ENCODE measurements around the gene DENND1A. TPM values are rescaled to one million over a fixed set of nuclear protein-coding genes. Genes with fewer than 3 reads are reported as not detected.

DENND1A gene
- total and polyA plus RNA-seq, 2 experiments from 2014 or later = 13.1 to 28.7 TPM

DNA sequence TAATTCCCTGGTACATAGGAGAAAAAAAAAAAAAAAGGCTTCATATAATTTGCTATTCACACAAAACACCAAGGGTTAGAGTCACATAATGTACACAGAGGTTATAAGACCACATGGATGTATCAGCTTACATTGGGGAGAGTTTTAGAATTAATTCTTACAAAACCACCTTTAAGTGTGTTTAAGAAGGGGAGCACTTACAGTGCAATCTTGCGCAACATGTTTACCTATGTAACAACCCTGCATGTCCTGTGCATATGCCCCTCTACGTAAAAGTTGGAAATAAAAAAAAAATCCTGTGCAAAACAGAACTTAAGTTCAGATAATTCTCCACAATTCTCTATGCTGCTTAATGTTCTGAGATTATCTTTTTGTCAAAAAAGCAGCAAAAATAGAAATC is 190.0 kb downstream of the DENND1A start:
- H3F3A ChIP-seq (replicated peaks; ENCODE audit: low read depth) = no peaks in the 10 kb centered on the region
- peaks cover 10% of the 10 kb centered on the region; the same call in 2 of the 3 replicates for H3K4me1 Mint-ChIP-seq
- no peak for ATAC-seq
- no peaks in the 10 kb centered on the region for H3K36me3 ChIP-seq (ENCODE audit: insufficient read depth)
- 0 out of 2 replicates have a peak, but pooled peaks cover 4% of the 10 kb centered on the region for H3K4me1 ChIP-seq (ENCODE audit: insufficient read depth)
- H2AFZ ChIP-seq = no peak overlapping the region
- no peak overlapping the region for H3K4me2 ChIP-seq
- no peak overlapping the region for H3K27ac Mint-ChIP-seq
- H3K36me3 Mint-ChIP-seq (ENCODE audit: low read depth) = no peaks in the 10 kb centered on the region
- TF ChIP-seq JUNB (IDR thresholded peaks at IDR 0.05; ENCODE audit: unreplicated experiment) (no peak), STAT1 (IDR thresholded peaks at IDR 0.05; ENCODE audit: unreplicated experiment) (no peak), ZNF331 (CRISPR knock-in tag; IDR thresholded peaks at IDR 0.05; ENCODE audit: low read depth) (no peak), CREB1 (CRISPR knock-in tag; IDR thresholded peaks at IDR 0.05; ENCODE audit: low read depth) (no peak), EZH2phosphoT487 (IDR thresholded peaks at IDR 0.05; ENCODE audit: unreplicated experiment) (no peak), NANOG (IDR thresholded peaks at IDR 0.05; ENCODE audit: borderline replicate concordance) (no peak)
- TF ChIP-seq, protein P1, sequence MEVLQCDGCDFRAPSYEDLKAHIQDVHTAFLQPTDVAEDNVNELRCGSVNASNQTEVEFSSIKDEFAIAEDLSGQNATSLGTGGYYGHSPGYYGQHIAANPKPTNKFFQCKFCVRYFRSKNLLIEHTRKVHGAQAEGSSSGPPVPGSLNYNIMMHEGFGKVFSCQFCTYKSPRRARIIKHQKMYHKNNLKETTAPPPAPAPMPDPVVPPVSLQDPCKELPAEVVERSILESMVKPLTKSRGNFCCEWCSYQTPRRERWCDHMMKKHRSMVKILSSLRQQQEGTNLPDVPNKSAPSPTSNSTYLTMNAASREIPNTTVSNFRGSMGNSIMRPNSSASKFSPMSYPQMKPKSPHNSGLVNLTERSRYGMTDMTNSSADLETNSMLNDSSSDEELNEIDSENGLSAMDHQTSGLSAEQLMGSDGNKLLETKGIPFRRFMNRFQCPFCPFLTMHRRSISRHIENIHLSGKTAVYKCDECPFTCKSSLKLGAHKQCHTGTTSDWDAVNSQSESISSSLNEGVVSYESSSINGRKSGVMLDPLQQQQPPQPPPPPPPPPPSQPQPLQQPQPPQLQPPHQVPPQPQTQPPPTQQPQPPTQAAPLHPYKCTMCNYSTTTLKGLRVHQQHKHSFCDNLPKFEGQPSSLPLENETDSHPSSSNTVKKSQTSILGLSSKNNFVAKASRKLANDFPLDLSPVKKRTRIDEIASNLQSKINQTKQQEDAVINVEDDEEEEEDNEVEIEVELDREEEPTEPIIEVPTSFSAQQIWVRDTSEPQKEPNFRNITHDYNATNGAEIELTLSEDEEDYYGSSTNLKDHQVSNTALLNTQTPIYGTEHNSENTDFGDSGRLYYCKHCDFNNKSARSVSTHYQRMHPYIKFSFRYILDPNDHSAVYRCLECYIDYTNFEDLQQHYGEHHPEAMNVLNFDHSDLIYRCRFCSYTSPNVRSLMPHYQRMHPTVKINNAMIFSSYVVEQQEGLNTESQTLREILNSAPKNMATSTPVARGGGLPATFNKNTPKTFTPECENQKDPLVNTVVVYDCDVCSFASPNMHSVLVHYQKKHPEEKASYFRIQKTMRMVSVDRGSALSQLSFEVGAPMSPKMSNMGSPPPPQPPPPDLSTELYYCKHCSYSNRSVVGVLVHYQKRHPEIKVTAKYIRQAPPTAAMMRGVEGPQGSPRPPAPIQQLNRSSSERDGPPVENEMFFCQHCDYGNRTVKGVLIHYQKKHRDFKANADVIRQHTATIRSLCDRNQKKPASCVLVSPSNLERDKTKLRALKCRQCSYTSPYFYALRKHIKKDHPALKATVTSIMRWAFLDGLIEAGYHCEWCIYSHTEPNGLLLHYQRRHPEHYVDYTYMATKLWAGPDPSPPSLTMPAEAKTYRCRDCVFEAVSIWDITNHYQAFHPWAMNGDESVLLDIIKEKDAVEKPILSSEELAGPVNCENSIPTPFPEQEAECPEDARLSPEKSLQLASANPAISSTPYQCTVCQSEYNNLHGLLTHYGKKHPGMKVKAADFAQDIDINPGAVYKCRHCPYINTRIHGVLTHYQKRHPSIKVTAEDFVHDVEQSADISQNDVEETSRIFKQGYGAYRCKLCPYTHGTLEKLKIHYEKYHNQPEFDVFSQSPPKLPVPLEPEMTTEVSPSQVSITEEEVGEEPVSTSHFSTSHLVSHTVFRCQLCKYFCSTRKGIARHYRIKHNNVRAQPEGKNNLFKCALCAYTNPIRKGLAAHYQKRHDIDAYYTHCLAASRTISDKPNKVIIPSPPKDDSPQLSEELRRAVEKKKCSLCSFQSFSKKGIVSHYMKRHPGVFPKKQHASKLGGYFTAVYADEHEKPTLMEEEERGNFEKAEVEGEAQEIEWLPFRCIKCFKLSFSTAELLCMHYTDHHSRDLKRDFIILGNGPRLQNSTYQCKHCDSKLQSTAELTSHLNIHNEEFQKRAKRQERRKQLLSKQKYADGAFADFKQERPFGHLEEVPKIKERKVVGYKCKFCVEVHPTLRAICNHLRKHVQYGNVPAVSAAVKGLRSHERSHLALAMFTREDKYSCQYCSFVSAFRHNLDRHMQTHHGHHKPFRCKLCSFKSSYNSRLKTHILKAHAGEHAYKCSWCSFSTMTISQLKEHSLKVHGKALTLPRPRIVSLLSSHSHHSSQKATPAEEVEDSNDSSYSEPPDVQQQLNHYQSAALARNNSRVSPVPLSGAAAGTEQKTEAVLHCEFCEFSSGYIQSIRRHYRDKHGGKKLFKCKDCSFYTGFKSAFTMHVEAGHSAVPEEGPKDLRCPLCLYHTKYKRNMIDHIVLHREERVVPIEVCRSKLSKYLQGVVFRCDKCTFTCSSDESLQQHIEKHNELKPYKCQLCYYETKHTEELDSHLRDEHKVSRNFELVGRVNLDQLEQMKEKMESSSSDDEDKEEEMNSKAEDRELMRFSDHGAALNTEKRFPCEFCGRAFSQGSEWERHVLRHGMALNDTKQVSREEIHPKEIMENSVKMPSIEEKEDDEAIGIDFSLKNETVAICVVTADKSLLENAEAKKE (CRISPR knock-in tag; IDR thresholded peaks at IDR 0.05) = no peak
- TF ChIP-seq, protein P2, sequence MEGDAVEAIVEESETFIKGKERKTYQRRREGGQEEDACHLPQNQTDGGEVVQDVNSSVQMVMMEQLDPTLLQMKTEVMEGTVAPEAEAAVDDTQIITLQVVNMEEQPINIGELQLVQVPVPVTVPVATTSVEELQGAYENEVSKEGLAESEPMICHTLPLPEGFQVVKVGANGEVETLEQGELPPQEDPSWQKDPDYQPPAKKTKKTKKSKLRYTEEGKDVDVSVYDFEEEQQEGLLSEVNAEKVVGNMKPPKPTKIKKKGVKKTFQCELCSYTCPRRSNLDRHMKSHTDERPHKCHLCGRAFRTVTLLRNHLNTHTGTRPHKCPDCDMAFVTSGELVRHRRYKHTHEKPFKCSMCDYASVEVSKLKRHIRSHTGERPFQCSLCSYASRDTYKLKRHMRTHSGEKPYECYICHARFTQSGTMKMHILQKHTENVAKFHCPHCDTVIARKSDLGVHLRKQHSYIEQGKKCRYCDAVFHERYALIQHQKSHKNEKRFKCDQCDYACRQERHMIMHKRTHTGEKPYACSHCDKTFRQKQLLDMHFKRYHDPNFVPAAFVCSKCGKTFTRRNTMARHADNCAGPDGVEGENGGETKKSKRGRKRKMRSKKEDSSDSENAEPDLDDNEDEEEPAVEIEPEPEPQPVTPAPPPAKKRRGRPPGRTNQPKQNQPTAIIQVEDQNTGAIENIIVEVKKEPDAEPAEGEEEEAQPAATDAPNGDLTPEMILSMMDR (conservative IDR thresholded peaks at IDR 0.05; ENCODE audit: low read depth in 2 of 2) = no peak
- TF ChIP-seq, protein P3, sequence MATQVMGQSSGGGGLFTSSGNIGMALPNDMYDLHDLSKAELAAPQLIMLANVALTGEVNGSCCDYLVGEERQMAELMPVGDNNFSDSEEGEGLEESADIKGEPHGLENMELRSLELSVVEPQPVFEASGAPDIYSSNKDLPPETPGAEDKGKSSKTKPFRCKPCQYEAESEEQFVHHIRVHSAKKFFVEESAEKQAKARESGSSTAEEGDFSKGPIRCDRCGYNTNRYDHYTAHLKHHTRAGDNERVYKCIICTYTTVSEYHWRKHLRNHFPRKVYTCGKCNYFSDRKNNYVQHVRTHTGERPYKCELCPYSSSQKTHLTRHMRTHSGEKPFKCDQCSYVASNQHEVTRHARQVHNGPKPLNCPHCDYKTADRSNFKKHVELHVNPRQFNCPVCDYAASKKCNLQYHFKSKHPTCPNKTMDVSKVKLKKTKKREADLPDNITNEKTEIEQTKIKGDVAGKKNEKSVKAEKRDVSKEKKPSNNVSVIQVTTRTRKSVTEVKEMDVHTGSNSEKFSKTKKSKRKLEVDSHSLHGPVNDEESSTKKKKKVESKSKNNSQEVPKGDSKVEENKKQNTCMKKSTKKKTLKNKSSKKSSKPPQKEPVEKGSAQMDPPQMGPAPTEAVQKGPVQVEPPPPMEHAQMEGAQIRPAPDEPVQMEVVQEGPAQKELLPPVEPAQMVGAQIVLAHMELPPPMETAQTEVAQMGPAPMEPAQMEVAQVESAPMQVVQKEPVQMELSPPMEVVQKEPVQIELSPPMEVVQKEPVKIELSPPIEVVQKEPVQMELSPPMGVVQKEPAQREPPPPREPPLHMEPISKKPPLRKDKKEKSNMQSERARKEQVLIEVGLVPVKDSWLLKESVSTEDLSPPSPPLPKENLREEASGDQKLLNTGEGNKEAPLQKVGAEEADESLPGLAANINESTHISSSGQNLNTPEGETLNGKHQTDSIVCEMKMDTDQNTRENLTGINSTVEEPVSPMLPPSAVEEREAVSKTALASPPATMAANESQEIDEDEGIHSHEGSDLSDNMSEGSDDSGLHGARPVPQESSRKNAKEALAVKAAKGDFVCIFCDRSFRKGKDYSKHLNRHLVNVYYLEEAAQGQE (IDR thresholded peaks at IDR 0.05; ENCODE audit: unreplicated experiment) = no peak
- TF ChIP-seq, protein P4, sequence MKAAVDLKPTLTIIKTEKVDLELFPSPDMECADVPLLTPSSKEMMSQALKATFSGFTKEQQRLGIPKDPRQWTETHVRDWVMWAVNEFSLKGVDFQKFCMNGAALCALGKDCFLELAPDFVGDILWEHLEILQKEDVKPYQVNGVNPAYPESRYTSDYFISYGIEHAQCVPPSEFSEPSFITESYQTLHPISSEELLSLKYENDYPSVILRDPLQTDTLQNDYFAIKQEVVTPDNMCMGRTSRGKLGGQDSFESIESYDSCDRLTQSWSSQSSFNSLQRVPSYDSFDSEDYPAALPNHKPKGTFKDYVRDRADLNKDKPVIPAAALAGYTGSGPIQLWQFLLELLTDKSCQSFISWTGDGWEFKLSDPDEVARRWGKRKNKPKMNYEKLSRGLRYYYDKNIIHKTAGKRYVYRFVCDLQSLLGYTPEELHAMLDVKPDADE (IDR thresholded peaks at IDR 0.05) = no peak
- H3K27ac ChIP-seq (ENCODE audit: low read depth) = no peak overlapping the region
- no peaks in the 10 kb centered on the region for H3K27me3 ChIP-seq (ENCODE audit: insufficient read depth)
- H3K79me2 ChIP-seq (replicated peaks; ENCODE audit: insufficient read depth) = no peaks in the 10 kb centered on the region
- no peaks in the 10 kb centered on the region for H3K9me2 ChIP-seq (ENCODE audit: insufficient read depth)
- H3K4me3 Mint-ChIP-seq = no peak overlapping the region
- no peaks in the 10 kb centered on the region for H3K27me3 Mint-ChIP-seq (ENCODE audit: insufficient read depth, low read depth, poor library complexity)
- no peak overlapping the region for H3K4me3 ChIP-seq
- no peaks in the 10 kb centered on the region for H4K20me1 ChIP-seq (replicated peaks; ENCODE audit: insufficient read depth)
- no peaks in the 10 kb centered on the region for H3K9me3 Mint-ChIP-seq
- no peak for DNase-seq (ENCODE audit: low spot score)
